Measurements from ENCODE around the gene TMEM184C.

Gene TMEM184C

GRCh38 chr4:147648656-147649055 is 31.5 kb downstream of the TMEM184C start:
- Histone ChIP-seq H3K4me1 (ENCODE audit: control insufficient read depth in 1 of 2, insufficient read depth in 1 of 2, low read depth in 1 of 2, low read length in 1 of 2) (no peaks in the 10 kb centered on the region), H3K9me3 (no peaks in the 10 kb centered on the region), H3K27ac (no peak overlapping the region), H3K36me3 (peaks cover 33% of the 10 kb centered on the region), H3K27me3 (no peaks in the 10 kb centered on the region), H3K4me3 (ENCODE audit: low read depth in 1 of 2, low read length in 1 of 2) (no peak overlapping the region)
- TF ChIP-seq CTCF (IDR thresholded peaks at IDR 0.05) = no peak

- Histone ChIP-seq H3K27ac (no peak overlapping the region), H3K4me1 (ENCODE audit: control insufficient read depth in 1 of 2, insufficient read depth in 1 of 2, low read depth in 1 of 2, low read length in 1 of 2) (no peaks in the 10 kb centered on the region), H3K27me3 (no peaks in the 10 kb centered on the region), H3K4me3 (ENCODE audit: low read depth in 1 of 2, low read length in 1 of 2) (no peak overlapping the region), H3K9me3 (no peaks in the 10 kb centered on the region), H3K36me3 (peaks cover 55% of the 10 kb centered on the region)
- TF ChIP-seq CTCF (IDR thresholded peaks at IDR 0.05) = no peak
Measured at GRCh38 chr4:147651563-147651962, 34.4 kb downstream of the TMEM184C start.

GRCh38 chr4:147655639-147656038 is 38.4 kb downstream of the TMEM184C start:
- no peak for TF ChIP-seq CTCF (IDR thresholded peaks at IDR 0.05)

GRCh38 chr4:147658501-147658900 is 41.3 kb downstream of the TMEM184C start:
- H3K27me3 ChIP-seq = no peaks in the 10 kb centered on the region
- no peaks in the 10 kb centered on the region for H3K9me3 ChIP-seq
- H3K36me3 ChIP-seq = peaks cover 77% of the 10 kb centered on the region
- H3K27ac ChIP-seq = no peak overlapping the region
- H3K4me3 ChIP-seq (ENCODE audit: low read depth in 1 of 2, low read length in 1 of 2) = no peak overlapping the region
- TF ChIP-seq CTCF (IDR thresholded peaks at IDR 0.05) = no peak
- no peaks in the 10 kb centered on the region for H3K4me1 ChIP-seq (ENCODE audit: control insufficient read depth in 1 of 2, insufficient read depth in 1 of 2, low read depth in 1 of 2, low read length in 1 of 2)

More at GRCh38 chr4:147655639-147656038, 38.4 kb downstream of the TMEM184C start:
- Histone ChIP-seq H3K4me1 (ENCODE audit: control insufficient read depth in 1 of 2, insufficient read depth in 1 of 2, low read depth in 1 of 2, low read length in 1 of 2) (no peaks in the 10 kb centered on the region), H3K4me3 (ENCODE audit: low read depth in 1 of 2, low read length in 1 of 2) (no peak overlapping the region), H3K27me3 (no peaks in the 10 kb centered on the region), H3K9me3 (no peaks in the 10 kb centered on the region), H3K27ac (no peak overlapping the region), H3K36me3 (peaks cover 70% of the 10 kb centered on the region)

- no peak for TF ChIP-seq CTCF (IDR thresholded peaks at IDR 0.05)
- no peaks in the 10 kb centered on the region for H3K27me3 ChIP-seq
Measured at GRCh38 chr4:147674073-147674472, 56.9 kb downstream of the TMEM184C start.

GRCh38 chr4:147674496-147674895 is 57.3 kb downstream of the TMEM184C start:
- Histone ChIP-seq H3K27me3 (no peaks in the 10 kb centered on the region), H3K4me3 (ENCODE audit: low read depth in 1 of 2, low read length in 1 of 2) (no peak overlapping the region), H3K4me1 (ENCODE audit: control insufficient read depth in 1 of 2, insufficient read depth in 1 of 2, low read depth in 1 of 2, low read length in 1 of 2) (peaks cover 0 to 5% of the 10 kb centered on the region in 2 experiments), H3K27ac (no peak overlapping the region), H3K36me3 (peaks cover 51% of the 10 kb centered on the region), H3K9me3 (no peaks in the 10 kb centered on the region)
- no peak for TF ChIP-seq CTCF (IDR thresholded peaks at IDR 0.05)

More at GRCh38 chr4:147674073-147674472, 56.9 kb downstream of the TMEM184C start:
- H3K27ac ChIP-seq = no peak overlapping the region
- peaks cover 0 to 5% of the 10 kb centered on the region in 2 experiments for H3K4me1 ChIP-seq (ENCODE audit: control insufficient read depth in 1 of 2, insufficient read depth in 1 of 2, low read depth in 1 of 2, low read length in 1 of 2)
- H3K4me3 ChIP-seq (ENCODE audit: low read depth in 1 of 2, low read length in 1 of 2) = no peak overlapping the region
- no peaks in the 10 kb centered on the region for H3K9me3 ChIP-seq
- peaks cover 48% of the 10 kb centered on the region for H3K36me3 ChIP-seq

Measured in neutrophil (primary cell).